ENCODE results near the gene SCNN1G.

The SCNN1G gene

DNA sequence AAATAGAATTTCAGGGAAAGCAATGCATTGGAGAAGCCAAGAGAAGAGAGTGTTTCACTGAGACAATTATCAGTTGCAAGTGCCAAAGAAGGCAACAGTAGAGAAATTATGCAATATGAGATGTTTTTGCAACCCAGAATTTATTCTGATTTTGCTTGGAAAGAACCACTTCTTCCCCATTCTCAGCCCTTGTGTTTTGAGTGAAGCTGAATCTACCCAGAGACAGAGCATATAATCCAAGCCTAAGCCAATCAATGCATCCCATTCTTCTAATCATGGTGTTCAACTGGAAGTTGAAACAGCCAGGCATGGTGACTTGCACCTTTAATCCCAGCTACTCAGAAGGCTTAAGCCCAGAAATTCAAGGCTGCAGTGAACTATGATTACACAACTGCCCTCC lies 6.9 kb upstream of the SCNN1G start:
- Histone ChIP-seq H3K4ac (ENCODE audit: low read depth in 1 of 2, low read length in 2 of 2) (no peak overlapping the region), H2BK12ac (ENCODE audit: low read length in 2 of 2) (no peak overlapping the region), H3K18ac (ENCODE audit: low read depth in 1 of 2, low read length in 2 of 2) (no peak overlapping the region), H3K4me3 (ENCODE audit: insufficient read depth in 1 of 2, low read depth in 1 of 2, low read length in 2 of 2) (no peak overlapping the region), H2AK5ac (ENCODE audit: low read length, severe bottlenecking) (no peak overlapping the region), H3K23ac (ENCODE audit: low read length in 2 of 2) (no peak overlapping the region), H3K14ac (ENCODE audit: low read length in 2 of 2) (no peak overlapping the region), H2BK120ac (ENCODE audit: low read depth, low read length) (no peak overlapping the region), H2BK15ac (ENCODE audit: low read depth, poor library complexity, severe bottlenecking) (no peak overlapping the region), H3K4me1 (ENCODE audit: control insufficient read depth, insufficient read depth, low read depth, low read length) (no peaks in the 10 kb centered on the region), H2AFZ (ENCODE audit: low read depth, low read length) (no peak overlapping the region), H2BK5ac (ENCODE audit: low read depth, low read length, poor library complexity, severe bottlenecking) (no peak overlapping the region), H3K9me3 (ENCODE audit: control insufficient read depth, low read length) (no peaks in the 10 kb centered on the region), H3K4me2 (ENCODE audit: low read length, poor library complexity, severe bottlenecking) (no peak overlapping the region), H3K9ac (ENCODE audit: low read length) (no peak overlapping the region), H3K27me3 (ENCODE audit: control insufficient read depth in 1 of 2, insufficient read depth in 1 of 2, low read length in 2 of 2) (peaks cover 4 to 12% of the 10 kb centered on the region in 2 experiments), H4K8ac (ENCODE audit: low read length) (no peak overlapping the region), H3K79me1 (replicated peaks; ENCODE audit: low read length, poor library complexity, severe bottlenecking) (no peaks in the 10 kb centered on the region), H3K36me3 (ENCODE audit: control insufficient read depth in 1 of 2, insufficient read depth in 2 of 2, low read depth in 1 of 2, low read length in 2 of 2) (no peaks in the 10 kb centered on the region), H3K27ac (ENCODE audit: low read length, poor library complexity, severe bottlenecking) (no peak overlapping the region), H4K91ac (ENCODE audit: low read length) (no peak overlapping the region)
- no peak for DNase-seq

DNA sequence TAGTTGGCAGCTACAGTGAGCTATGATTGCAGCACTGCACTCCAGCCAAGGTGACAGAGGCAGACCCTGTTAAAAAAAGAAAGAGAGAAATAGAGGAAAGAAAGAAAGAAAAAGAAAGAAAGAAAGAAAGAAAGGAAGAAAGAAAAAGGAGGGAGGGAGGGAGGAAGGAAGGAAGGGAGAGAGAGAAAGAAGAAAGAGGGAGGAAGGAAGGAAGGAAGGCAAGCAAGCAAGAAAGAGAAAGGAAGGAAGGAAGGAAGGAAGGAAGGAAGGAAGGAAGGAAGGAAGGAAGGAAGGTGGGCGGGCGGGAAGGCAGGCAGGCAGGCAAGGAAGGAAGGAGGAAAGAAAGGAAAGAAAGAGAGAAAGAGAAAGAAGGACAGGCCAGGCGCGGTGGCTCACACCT lies 1.0 kb upstream of the SCNN1G start:
- no peak overlapping the region for H4K91ac ChIP-seq (ENCODE audit: low read length)
- no peak for DNase-seq
- H3K18ac ChIP-seq (ENCODE audit: low read depth in 1 of 2, low read length in 2 of 2): no peak overlapping the region
- H2BK120ac ChIP-seq (ENCODE audit: low read depth, low read length): no peak overlapping the region
- H3K9me3 ChIP-seq (ENCODE audit: control insufficient read depth, low read length): no peaks in the 10 kb centered on the region
- H3K36me3 ChIP-seq (ENCODE audit: control insufficient read depth in 1 of 2, insufficient read depth in 2 of 2, low read depth in 1 of 2, low read length in 2 of 2): no peaks in the 10 kb centered on the region
- H2AFZ ChIP-seq (ENCODE audit: low read depth, low read length): no peak overlapping the region
- no peak overlapping the region for H3K14ac ChIP-seq (ENCODE audit: low read length in 2 of 2)
- no peak overlapping the region for H3K23ac ChIP-seq (ENCODE audit: low read length in 2 of 2)
- H3K4ac ChIP-seq (ENCODE audit: low read depth in 1 of 2, low read length in 2 of 2): no peak overlapping the region
- WGBS: 97% methylated on average over 4 of the region's 4 CpGs
- no peak overlapping the region for H3K27ac ChIP-seq (ENCODE audit: low read length, poor library complexity, severe bottlenecking)
- H3K9ac ChIP-seq (ENCODE audit: low read length): no peak overlapping the region
- H4K8ac ChIP-seq (ENCODE audit: low read length): no peak overlapping the region
- H2BK15ac ChIP-seq (ENCODE audit: low read depth, poor library complexity, severe bottlenecking): no peak overlapping the region
- H3K27me3 ChIP-seq (ENCODE audit: control insufficient read depth in 1 of 2, insufficient read depth in 1 of 2, low read length in 2 of 2): peaks cover 46 to 68% of the 10 kb centered on the region in 2 experiments
- H3K4me3 ChIP-seq (ENCODE audit: insufficient read depth in 1 of 2, low read depth in 1 of 2, low read length in 2 of 2): no peak overlapping the region
- H2AK5ac ChIP-seq (ENCODE audit: low read length, severe bottlenecking): no peak overlapping the region
- no peaks in the 10 kb centered on the region for H3K79me1 ChIP-seq (replicated peaks; ENCODE audit: low read length, poor library complexity, severe bottlenecking)
- no peak overlapping the region for H3K4me2 ChIP-seq (ENCODE audit: low read length, poor library complexity, severe bottlenecking)
- no peak overlapping the region for H2BK12ac ChIP-seq (ENCODE audit: low read length in 2 of 2)
- H2BK5ac ChIP-seq (ENCODE audit: low read depth, low read length, poor library complexity, severe bottlenecking): no peak overlapping the region
- H3K4me1 ChIP-seq (ENCODE audit: control insufficient read depth, insufficient read depth, low read depth, low read length): peaks cover 13% of the 10 kb centered on the region

DNA sequence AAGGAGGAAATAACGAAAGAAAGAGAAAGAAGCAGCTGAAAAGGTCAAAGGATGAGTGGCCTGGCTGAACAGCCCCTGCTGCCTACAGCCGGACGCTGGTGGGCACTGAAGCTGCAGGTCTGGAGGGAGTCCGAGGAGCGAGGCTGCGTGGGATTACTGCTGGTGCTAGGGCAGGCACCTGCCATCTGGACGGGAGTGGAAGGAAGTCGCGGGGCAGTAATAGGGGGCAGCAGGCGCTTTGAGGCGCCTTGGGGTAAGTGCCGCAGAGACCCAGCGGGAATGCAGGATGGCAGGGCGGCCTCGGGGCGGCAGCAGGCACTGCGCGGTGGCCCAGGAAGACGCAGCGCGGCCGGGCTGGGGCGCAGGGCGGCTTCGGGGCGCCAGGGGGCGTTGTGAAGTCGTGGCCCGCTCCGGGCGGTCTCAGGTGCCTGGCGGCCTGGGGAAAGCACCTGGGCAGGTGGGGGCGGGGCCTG lies 303 bp upstream of the SCNN1G start:
- H3K4me3 ChIP-seq (ENCODE audit: insufficient read depth in 1 of 2, low read depth in 1 of 2, low read length in 2 of 2): peak overlapping the region in 1 of 2 experiments; percentile 34
- peak overlapping the region; percentile 31 for H2AFZ ChIP-seq (ENCODE audit: low read depth, low read length)
- no peak overlapping the region for H4K91ac ChIP-seq (ENCODE audit: low read length)
- no peak overlapping the region for H2AK5ac ChIP-seq (ENCODE audit: low read length, severe bottlenecking)
- no peak overlapping the region for H2BK5ac ChIP-seq (ENCODE audit: low read depth, low read length, poor library complexity, severe bottlenecking)
- H3K9me3 ChIP-seq (ENCODE audit: control insufficient read depth, low read length): no peaks in the 10 kb centered on the region
- peak; percentile 52 for DNase-seq
- peaks cover 13% of the 10 kb centered on the region for H3K4me1 ChIP-seq (ENCODE audit: control insufficient read depth, insufficient read depth, low read depth, low read length)
- no peak overlapping the region for H2BK15ac ChIP-seq (ENCODE audit: low read depth, poor library complexity, severe bottlenecking)
- no peak overlapping the region for H3K4ac ChIP-seq (ENCODE audit: low read depth in 1 of 2, low read length in 2 of 2)
- no peak overlapping the region for H3K27ac ChIP-seq (ENCODE audit: low read length, poor library complexity, severe bottlenecking)
- peak overlapping the region; percentile 69 for H3K4me2 ChIP-seq (ENCODE audit: low read length, poor library complexity, severe bottlenecking)
- no peak overlapping the region for H2BK12ac ChIP-seq (ENCODE audit: low read length in 2 of 2)
- H2BK120ac ChIP-seq (ENCODE audit: low read depth, low read length): no peak overlapping the region
- H3K27me3 ChIP-seq (ENCODE audit: control insufficient read depth in 1 of 2, insufficient read depth in 1 of 2, low read length in 2 of 2): peaks cover 49 to 72% of the 10 kb centered on the region in 2 experiments
- no peak overlapping the region for H3K9ac ChIP-seq (ENCODE audit: low read length)
- no peak overlapping the region for H3K23ac ChIP-seq (ENCODE audit: low read length in 2 of 2)
- no peak overlapping the region for H3K14ac ChIP-seq (ENCODE audit: low read length in 2 of 2)
- 8% methylated on average over 32 of the region's 33 CpGs for WGBS
- no peaks in the 10 kb centered on the region for H3K79me1 ChIP-seq (replicated peaks; ENCODE audit: low read length, poor library complexity, severe bottlenecking)
- H3K36me3 ChIP-seq (ENCODE audit: control insufficient read depth in 1 of 2, insufficient read depth in 2 of 2, low read depth in 1 of 2, low read length in 2 of 2): no peaks in the 10 kb centered on the region
- H3K18ac ChIP-seq (ENCODE audit: low read depth in 1 of 2, low read length in 2 of 2): no peak overlapping the region
- H4K8ac ChIP-seq (ENCODE audit: low read length): no peak overlapping the region

GRCh38 chr16:23183543-23183862 lies 958 bp downstream of the SCNN1G start:
- H3K4me1 ChIP-seq (ENCODE audit: control insufficient read depth, insufficient read depth, low read depth, low read length): peaks cover 13% of the 10 kb centered on the region
- peaks cover 50 to 79% of the 10 kb centered on the region in 2 experiments for H3K27me3 ChIP-seq (ENCODE audit: control insufficient read depth in 1 of 2, insufficient read depth in 1 of 2, low read length in 2 of 2)

More at GRCh38 chr16:23183543-23183862, 958 bp downstream of the SCNN1G start:
- WGBS: 36% methylated on average over 2 of the region's 4 CpGs
- no peak overlapping the region for H3K4me2 ChIP-seq (ENCODE audit: low read length, poor library complexity, severe bottlenecking)
- no peak overlapping the region for H2BK15ac ChIP-seq (ENCODE audit: low read depth, poor library complexity, severe bottlenecking)
- H3K9ac ChIP-seq (ENCODE audit: low read length): no peak overlapping the region
- no peak for DNase-seq
- H2BK5ac ChIP-seq (ENCODE audit: low read depth, low read length, poor library complexity, severe bottlenecking): no peak overlapping the region
- no peak overlapping the region for H2BK120ac ChIP-seq (ENCODE audit: low read depth, low read length)
- H2BK12ac ChIP-seq (ENCODE audit: low read length in 2 of 2): no peak overlapping the region
- no peak overlapping the region for H3K4ac ChIP-seq (ENCODE audit: low read depth in 1 of 2, low read length in 2 of 2)
- H4K91ac ChIP-seq (ENCODE audit: low read length): no peak overlapping the region
- H3K27ac ChIP-seq (ENCODE audit: low read length, poor library complexity, severe bottlenecking): no peak overlapping the region
- H3K79me1 ChIP-seq (replicated peaks; ENCODE audit: low read length, poor library complexity, severe bottlenecking): no peaks in the 10 kb centered on the region
- no peak overlapping the region for H2AK5ac ChIP-seq (ENCODE audit: low read length, severe bottlenecking)
- no peak overlapping the region for H2AFZ ChIP-seq (ENCODE audit: low read depth, low read length)
- H3K9me3 ChIP-seq (ENCODE audit: control insufficient read depth, low read length): no peaks in the 10 kb centered on the region
- H3K23ac ChIP-seq (ENCODE audit: low read length in 2 of 2): no peak overlapping the region
- H4K8ac ChIP-seq (ENCODE audit: low read length): no peak overlapping the region
- no peak overlapping the region for H3K4me3 ChIP-seq (ENCODE audit: insufficient read depth in 1 of 2, low read depth in 1 of 2, low read length in 2 of 2)
- H3K14ac ChIP-seq (ENCODE audit: low read length in 2 of 2): no peak overlapping the region
- no peaks in the 10 kb centered on the region for H3K36me3 ChIP-seq (ENCODE audit: control insufficient read depth in 1 of 2, insufficient read depth in 2 of 2, low read depth in 1 of 2, low read length in 2 of 2)
- H3K18ac ChIP-seq (ENCODE audit: low read depth in 1 of 2, low read length in 2 of 2): no peak overlapping the region
